ENCODE data around the gene CDKN3.
"Not testable (repeated sequence)": the region's sequence is repeated elsewhere in the genome, so short reads cannot be mapped to it uniquely, and the experiment has no call there.

The CDKN3 gene

GRCh38 chr14:54423991-54424390 lies 27.2 kb downstream of the CDKN3 start:
- peaks cover 46% of the 10 kb centered on the region for H3K36me3 Mint-ChIP-seq (ENCODE audit: low read depth)
- no peak overlapping the region for H3K27ac Mint-ChIP-seq
- no peak for DNase-seq (ENCODE audit: low spot score)

GRCh38 chr14:54424479-54424901 lies 27.7 kb downstream of the CDKN3 start:
- Mint-ChIP-seq H3K27me3 (ENCODE audit: low read depth) (no peaks in the 10 kb centered on the region), H3K9me3 (no peaks in the 10 kb centered on the region), H3K27ac (no peak overlapping the region), H3K4me1 (ENCODE audit: low read depth) (peaks cover 2% of the 10 kb centered on the region), H3K36me3 (ENCODE audit: low read depth) (peaks cover 47% of the 10 kb centered on the region), H3K4me3 (no peak overlapping the region)
- DNase-seq (ENCODE audit: low spot score): no peak

More at GRCh38 chr14:54423991-54424390, 27.2 kb downstream of the CDKN3 start:
- Mint-ChIP-seq H3K27me3 (ENCODE audit: low read depth) (no peaks in the 10 kb centered on the region), H3K4me1 (ENCODE audit: low read depth) (peaks cover 2% of the 10 kb centered on the region), H3K4me3 (no peak overlapping the region), H3K9me3 (no peaks in the 10 kb centered on the region)

- Mint-ChIP-seq H3K27ac (no peak overlapping the region), H3K9me3 (no peaks in the 10 kb centered on the region), H3K4me3 (no peak overlapping the region), H3K36me3 (ENCODE audit: low read depth) (peaks cover 48% of the 10 kb centered on the region), H3K27me3 (ENCODE audit: low read depth) (no peaks in the 10 kb centered on the region), H3K4me1 (ENCODE audit: low read depth) (peaks cover 4% of the 10 kb centered on the region)
- no peak for DNase-seq (ENCODE audit: low spot score)
These were observed 28.3 kb downstream of the CDKN3 start for GRCh38 chr14:54425068-54425467.

- peaks cover 2% of the 10 kb centered on the region for H3K4me1 Mint-ChIP-seq (ENCODE audit: low read depth)
- H3K9me3 Mint-ChIP-seq: no peaks in the 10 kb centered on the region
- H3K4me3 Mint-ChIP-seq: no peak overlapping the region
- no peak overlapping the region for H3K27ac Mint-ChIP-seq
- H3K27me3 Mint-ChIP-seq (ENCODE audit: low read depth): no peaks in the 10 kb centered on the region
- no peak for DNase-seq (ENCODE audit: low spot score)
- peaks cover 48% of the 10 kb centered on the region for H3K36me3 Mint-ChIP-seq (ENCODE audit: low read depth)
These were observed 28.9 kb downstream of the CDKN3 start for GRCh38 chr14:54425537-54426274.

- peaks cover 57% of the 10 kb centered on the region for H3K36me3 Mint-ChIP-seq (ENCODE audit: low read depth)
- peaks cover 5% of the 10 kb centered on the region for H3K4me1 Mint-ChIP-seq (ENCODE audit: low read depth)
- no peaks in the 10 kb centered on the region for H3K9me3 Mint-ChIP-seq
- no peaks in the 10 kb centered on the region for H3K27me3 Mint-ChIP-seq (ENCODE audit: low read depth)
- DNase-seq (ENCODE audit: low spot score): no peak
- H3K27ac Mint-ChIP-seq: no peak overlapping the region
- H3K4me3 Mint-ChIP-seq: no peak overlapping the region
These were observed 31.1 kb downstream of the CDKN3 start for GRCh38 chr14:54427871-54428270.

- Mint-ChIP-seq H3K4me3 (no peak overlapping the region), H3K27me3 (ENCODE audit: low read depth) (no peaks in the 10 kb centered on the region), H3K27ac (no peak overlapping the region), H3K36me3 (ENCODE audit: low read depth) (peaks cover 61% of the 10 kb centered on the region), H3K4me1 (ENCODE audit: low read depth) (peaks cover 10% of the 10 kb centered on the region), H3K9me3 (no peaks in the 10 kb centered on the region)
- DNase-seq (ENCODE audit: low spot score): no peak
These were observed 31.7 kb downstream of the CDKN3 start for GRCh38 chr14:54428527-54428926.

- peak; percentile 31 for DNase-seq (ENCODE audit: low spot score)
- Mint-ChIP-seq H3K9me3 (no peaks in the 10 kb centered on the region), H3K27me3 (ENCODE audit: low read depth) (no peaks in the 10 kb centered on the region), H3K36me3 (ENCODE audit: low read depth) (peaks cover 56% of the 10 kb centered on the region), H3K4me3 (peak overlapping the region; percentile 79), H3K27ac (peak overlapping the region; percentile 75), H3K4me1 (ENCODE audit: low read depth) (peaks cover 58% of the 10 kb centered on the region)
These were observed 38.7 kb downstream of the CDKN3 start for GRCh38 chr14:54435500-54435981.

GRCh38 chr14:54437954-54438353 lies 41.1 kb downstream of the CDKN3 start:
- not testable (repeated sequence) for H3K4me3 Mint-ChIP-seq; DNase-seq (ENCODE audit: low spot score); H3K9me3 Mint-ChIP-seq; H3K27ac Mint-ChIP-seq; H3K27me3 Mint-ChIP-seq (ENCODE audit: low read depth)
- H3K36me3 Mint-ChIP-seq (ENCODE audit: low read depth): peaks cover 41% of the 10 kb centered on the region
- H3K4me1 Mint-ChIP-seq (ENCODE audit: low read depth): peaks cover 66% of the 10 kb centered on the region

- Mint-ChIP-seq H3K36me3 (ENCODE audit: low read depth) (peaks cover 36% of the 10 kb centered on the region), H3K4me3 (peak overlapping the region; percentile 36)
These were observed 41.9 kb downstream of the CDKN3 start for GRCh38 chr14:54438703-54439102.

GRCh38 chr14:54440037-54440436 lies 43.2 kb downstream of the CDKN3 start:
- DNase-seq (ENCODE audit: low spot score): no peak
- no peaks in the 10 kb centered on the region for H3K9me3 Mint-ChIP-seq
- peak overlapping the region; percentile 97 for H3K4me3 Mint-ChIP-seq
- H3K36me3 Mint-ChIP-seq (ENCODE audit: low read depth): peaks cover 27% of the 10 kb centered on the region
- peak overlapping the region; percentile 85 for H3K27ac Mint-ChIP-seq
- peaks cover 53% of the 10 kb centered on the region for H3K4me1 Mint-ChIP-seq (ENCODE audit: low read depth)
- H3K27me3 Mint-ChIP-seq (ENCODE audit: low read depth): no peaks in the 10 kb centered on the region

More at GRCh38 chr14:54438703-54439102, 41.9 kb downstream of the CDKN3 start:
- Mint-ChIP-seq H3K9me3 (no peaks in the 10 kb centered on the region), H3K4me1 (ENCODE audit: low read depth) (peaks cover 61% of the 10 kb centered on the region), H3K27me3 (ENCODE audit: low read depth) (no peaks in the 10 kb centered on the region), H3K27ac (no peak overlapping the region)
- DNase-seq (ENCODE audit: low spot score): no peak

- Mint-ChIP-seq H3K4me1 (ENCODE audit: low read depth) (peaks cover 50% of the 10 kb centered on the region), H3K4me3 (peak overlapping the region; percentile 97), H3K36me3 (ENCODE audit: low read depth) (peaks cover 23% of the 10 kb centered on the region), H3K27ac (peak overlapping the region; percentile 85), H3K9me3 (no peaks in the 10 kb centered on the region), H3K27me3 (ENCODE audit: low read depth) (no peaks in the 10 kb centered on the region)
- no peak for DNase-seq (ENCODE audit: low spot score)
These were observed 43.7 kb downstream of the CDKN3 start for GRCh38 chr14:54440476-54440872.

GRCh38 chr14:54440873-54441868 lies 44.4 kb downstream of the CDKN3 start, which contains the start of gene CNIH1:
CNIH1 (minus strand) TSS chr14:54441374; CDS start chr14:54441327, 47 bp downstream.
- Mint-ChIP-seq H3K4me3 (peak within 1 kb of the TSS; percentile 97), H3K27ac (peak within 1 kb of the TSS; percentile 86), H3K27me3 (ENCODE audit: low read depth) (peaks cover 3% of the 10 kb centered on the region), H3K36me3 (ENCODE audit: low read depth) (peaks cover 18% of the 10 kb centered on the region), H3K4me1 (ENCODE audit: low read depth) (peaks cover 43% of the 10 kb centered on the region), H3K9me3 (no peaks in the 10 kb centered on the region)
- peak; percentile 94 for DNase-seq (ENCODE audit: low spot score)

GRCh38 chr14:54442961-54443360 lies 46.2 kb downstream of the CDKN3 start:
- Mint-ChIP-seq H3K36me3 (ENCODE audit: low read depth) (peaks cover 13% of the 10 kb centered on the region), H3K4me1 (ENCODE audit: low read depth) (peaks cover 31% of the 10 kb centered on the region)
- H3K9me3 Mint-ChIP-seq; H3K27me3 Mint-ChIP-seq (ENCODE audit: low read depth); H3K27ac Mint-ChIP-seq; H3K4me3 Mint-ChIP-seq; DNase-seq (ENCODE audit: low spot score): not testable (repeated sequence)

- Mint-ChIP-seq H3K27ac (no peak overlapping the region), H3K4me1 (ENCODE audit: low read depth) (peaks cover 25% of the 10 kb centered on the region), H3K9me3 (no peaks in the 10 kb centered on the region), H3K27me3 (ENCODE audit: low read depth) (peaks cover 5% of the 10 kb centered on the region), H3K4me3 (no peak overlapping the region), H3K36me3 (ENCODE audit: low read depth) (peaks cover 10% of the 10 kb centered on the region)
- DNase-seq (ENCODE audit: low spot score): no peak
These were observed 47.2 kb downstream of the CDKN3 start for GRCh38 chr14:54443981-54444380.
